Occipital lobe (tissue), 2 donors: Measurements from ENCODE around the gene FGF18. TPM values are rescaled to one million over a fixed set of nuclear protein-coding genes. Genes with fewer than 3 reads are reported as not detected.
"Not testable (repeated sequence)": the region's sequence is repeated elsewhere in the genome, so short reads cannot be mapped to it uniquely, and the experiment has no call there.

Experiments used
- DNase-seq: peaks from one replicate; lab custom pipeline; 2025; lab: John Stamatoyannopoulos, UW
- total RNA-seq: library from RNA; depleted of rRNA; stranded (reverse); fragments of >200 nt; gene quantifications from one replicate; pipeline ENCODE4 v1.2.3, GENCODE V29; 2014

Gene FGF18
- total RNA-seq, 1 donor from 2014 or later = 0.62 TPM

DNA sequence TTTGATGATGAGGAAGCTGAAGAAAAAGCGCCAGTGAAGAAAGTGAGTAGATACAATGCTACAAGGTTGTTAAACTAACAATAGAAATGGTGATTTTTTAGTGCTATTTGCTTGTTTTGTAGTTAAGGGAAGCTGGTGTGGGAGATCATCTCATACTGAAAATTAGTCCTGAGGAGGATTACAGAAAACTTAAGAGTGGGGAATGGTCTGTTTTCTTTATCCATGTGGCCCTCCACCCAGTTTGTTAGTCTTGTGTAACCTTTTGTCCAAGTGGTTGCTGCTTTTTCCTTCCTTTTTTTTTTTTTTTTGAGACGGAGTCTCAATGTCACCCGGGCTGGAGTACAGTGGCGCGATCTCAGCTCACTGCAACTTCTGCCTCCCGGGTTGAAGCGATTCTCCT lies 19.3 kb upstream of the FGF18 start:
- DNase-seq = no peak

DNA sequence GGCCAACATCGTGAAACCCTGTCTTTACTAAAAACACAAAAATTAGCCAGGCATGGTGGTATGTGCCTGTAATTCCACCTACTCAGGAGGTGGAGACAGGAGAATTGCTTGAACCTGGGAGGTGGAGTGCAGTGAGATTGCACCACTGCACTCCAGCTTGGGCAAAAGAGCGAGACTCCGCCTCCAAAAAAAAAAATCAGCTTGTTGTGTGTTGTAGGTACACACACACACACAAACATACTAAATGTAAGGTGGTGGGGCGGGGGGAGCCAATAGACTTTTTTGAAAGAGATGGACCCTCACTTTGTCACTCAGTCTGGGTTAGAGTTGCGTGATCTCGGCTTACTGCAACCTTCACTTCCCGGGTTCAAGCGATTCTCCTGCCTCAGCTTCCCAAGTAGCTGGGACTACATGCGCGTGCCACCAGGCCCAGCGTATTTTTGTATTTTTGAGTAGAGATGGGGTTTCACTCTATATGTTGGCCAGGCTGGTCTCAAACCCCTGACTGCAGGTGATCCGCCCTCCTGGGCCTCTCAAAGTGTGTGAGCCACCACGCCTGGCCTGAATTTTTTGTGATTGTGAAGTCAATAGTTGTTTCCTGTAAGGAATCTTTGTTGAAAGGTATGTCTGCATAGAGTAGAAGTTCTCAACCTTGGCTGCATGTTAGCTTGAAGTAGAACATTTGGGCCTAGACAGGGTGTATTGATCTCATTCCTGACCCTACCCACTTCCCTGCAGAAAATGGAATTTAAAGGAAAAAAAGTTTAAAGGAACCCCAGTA lies 18.1 kb upstream of the FGF18 start:
- no peak for DNase-seq

DNA sequence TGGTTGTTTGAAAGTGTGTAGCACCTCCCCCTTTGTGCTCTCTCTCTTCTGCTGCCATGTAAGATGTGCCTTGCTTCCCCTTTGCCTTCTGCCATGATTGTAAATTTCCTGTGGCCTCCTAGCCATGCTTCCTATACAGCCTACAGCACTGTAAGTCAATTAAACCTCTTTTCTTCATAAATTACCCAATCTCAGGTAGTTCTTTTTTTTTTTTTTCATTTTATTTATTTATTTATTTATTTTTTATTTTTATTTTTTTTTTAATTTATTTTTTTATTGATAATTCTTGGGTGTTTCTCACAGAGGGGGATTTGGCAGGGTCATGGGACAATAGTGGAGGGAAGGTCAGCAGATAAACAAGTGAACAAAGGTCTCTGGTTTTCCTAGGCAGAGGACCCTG lies 16.7 kb upstream of the FGF18 start:
- DNase-seq = not testable (repeated sequence)

DNA sequence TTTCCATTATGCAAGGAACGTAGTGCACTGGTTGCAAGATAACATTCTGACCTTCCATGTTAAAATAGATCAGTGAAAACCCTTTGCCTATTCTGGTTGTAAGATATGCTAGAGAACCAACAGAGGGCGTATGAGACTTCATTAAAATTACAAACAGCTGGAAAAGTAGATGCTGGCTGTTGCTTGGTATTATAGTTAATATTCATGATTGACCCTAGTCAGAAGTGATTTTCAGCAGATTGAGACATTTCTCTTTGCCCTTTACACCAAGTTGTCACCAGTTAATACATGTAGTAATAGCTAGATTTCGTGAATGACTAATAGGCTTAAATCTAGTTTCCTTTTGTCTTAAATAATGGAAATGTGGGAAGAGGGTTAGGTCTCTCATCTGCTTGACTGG lies 13.8 kb upstream of the FGF18 start:
- no peak for DNase-seq

DNA sequence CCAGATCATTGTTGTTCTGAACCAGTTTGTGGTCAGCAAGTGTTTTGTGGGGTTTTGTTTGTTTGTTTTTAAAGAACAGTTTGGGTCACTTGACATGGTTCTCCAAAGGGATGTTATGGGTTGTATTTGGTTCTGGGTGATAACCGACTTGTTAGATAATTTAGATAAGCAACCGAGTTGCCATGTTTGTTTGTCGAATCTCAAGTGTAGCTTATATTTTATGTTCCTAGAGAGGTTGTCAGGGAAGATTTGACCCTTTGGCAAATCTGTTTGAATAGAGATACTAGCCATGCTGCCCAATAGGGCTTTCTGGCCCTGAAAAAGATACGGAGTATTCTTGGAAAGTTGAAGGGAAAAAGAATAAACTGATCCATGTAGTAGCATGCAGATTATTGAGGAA lies 12.2 kb upstream of the FGF18 start:
- no peak for DNase-seq

DNA sequence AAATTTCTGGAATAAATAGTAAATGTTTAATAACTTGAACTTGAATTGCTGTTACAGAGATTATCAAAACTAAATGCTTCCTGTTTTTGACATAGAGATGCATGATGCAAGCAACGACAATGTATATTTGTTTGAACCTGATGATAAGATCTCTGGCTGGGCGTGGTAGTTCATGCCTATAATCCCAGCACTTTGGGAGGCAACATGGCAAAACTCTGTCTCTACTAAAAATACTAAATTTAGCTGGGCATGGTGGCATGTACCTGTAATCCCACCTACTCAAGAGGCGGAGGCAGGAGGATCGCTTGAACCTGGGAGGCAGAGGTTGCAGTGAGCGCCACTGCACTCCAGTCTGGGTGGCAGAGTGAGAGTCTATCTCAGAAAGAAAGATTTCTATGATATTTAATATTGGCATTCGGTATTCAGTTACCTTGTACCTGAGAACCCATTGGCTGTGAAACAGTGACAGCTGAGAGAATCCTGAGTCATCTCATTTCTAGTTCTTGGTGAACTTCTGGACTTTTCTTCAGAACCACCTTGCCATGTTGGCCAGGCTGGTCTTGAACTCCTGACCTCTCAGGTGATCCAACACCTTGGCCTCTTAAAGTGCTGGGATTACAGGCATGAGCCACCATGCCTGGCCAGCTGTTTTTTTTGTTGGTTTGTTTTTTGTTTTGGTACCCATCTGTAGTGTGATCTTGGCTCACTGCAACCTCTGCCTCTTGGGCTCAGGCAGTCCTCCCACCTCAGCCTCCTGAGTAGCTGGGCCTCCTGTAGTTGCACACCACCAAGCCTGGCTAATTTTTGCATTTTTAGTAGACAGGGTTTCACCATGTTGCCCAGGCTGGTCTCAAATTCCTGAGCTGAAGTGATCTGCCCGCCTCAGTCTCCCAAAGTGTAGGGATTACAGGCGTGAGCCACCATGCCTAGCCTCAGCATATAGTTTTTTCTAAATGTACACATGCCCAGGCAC lies 10.0 kb upstream of the FGF18 start:
- DNase-seq = no peak

DNA sequence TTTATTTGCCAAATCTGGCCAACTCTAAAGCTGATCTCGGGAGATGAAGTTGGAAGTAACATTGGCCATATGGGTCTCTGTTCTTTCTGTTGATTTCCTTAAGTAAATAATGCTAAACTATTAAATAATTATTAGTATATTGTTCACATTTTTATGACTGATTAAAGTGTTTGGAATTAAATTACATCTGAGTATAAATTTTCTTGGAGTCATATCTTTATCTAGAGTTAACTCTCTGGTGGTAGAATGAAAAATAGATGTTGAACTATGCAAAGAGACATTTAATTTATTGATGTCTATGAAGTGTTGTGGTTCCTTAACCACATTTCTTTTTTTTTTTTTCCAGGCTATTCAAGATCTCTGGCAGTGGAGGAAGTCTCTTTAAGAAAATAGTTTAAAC lies 9.3 kb upstream of the FGF18 start:
- no peak for DNase-seq

DNA sequence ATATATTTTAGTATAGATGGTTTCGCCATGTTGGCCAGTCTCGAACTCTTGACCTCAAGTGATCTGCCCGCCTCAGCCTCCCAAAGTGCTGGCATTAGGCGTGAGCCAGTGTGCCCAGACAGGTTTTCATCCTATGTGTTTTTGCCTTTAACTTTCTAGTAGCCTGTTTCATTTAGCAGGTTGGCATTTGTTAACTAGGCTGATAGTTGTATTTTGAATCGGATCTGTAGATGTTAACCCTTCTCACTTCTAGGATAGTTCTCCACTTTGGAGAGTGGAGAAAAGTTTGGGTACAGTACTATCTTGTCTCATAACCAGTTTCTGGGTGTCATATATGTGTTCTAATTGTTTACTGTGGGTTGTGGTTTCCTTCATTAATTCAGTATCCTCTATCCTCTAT lies 7.3 kb upstream of the FGF18 start:
- DNase-seq = no peak

DNA sequence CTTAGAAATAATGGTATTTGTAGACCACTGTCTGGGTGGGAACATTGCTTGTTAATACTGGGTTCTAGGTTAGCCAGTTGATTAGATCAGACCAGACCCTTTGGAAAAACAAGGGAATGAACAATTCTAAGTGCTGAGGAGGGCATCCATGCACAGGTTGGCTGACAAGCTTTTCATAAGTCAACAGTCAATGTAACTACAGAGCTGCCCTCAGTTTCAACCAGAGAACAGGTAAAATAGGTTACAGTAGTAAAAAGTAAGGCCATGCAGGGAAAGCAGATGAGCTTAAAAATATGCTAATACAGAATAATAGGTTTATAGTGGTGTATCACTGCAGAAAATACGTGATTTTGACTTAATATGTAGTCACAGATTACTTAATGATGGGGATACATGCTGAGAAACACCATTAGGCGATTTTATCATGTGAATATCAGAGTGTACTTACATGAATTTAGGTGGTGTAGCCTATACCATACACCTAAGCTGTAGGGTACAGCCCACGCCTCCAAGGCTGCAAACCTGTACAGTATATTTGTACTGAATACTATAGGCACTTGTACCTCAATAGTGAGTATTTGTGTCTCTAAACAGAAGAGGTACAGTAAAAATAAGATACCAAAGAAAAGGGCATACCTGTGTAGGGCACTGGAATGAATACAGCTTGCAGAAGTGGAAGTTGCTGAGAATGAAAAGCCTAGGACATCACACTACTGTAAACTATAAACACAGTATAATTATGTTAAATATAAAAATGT lies 6.1 kb upstream of the FGF18 start:
- DNase-seq = no peak

DNA sequence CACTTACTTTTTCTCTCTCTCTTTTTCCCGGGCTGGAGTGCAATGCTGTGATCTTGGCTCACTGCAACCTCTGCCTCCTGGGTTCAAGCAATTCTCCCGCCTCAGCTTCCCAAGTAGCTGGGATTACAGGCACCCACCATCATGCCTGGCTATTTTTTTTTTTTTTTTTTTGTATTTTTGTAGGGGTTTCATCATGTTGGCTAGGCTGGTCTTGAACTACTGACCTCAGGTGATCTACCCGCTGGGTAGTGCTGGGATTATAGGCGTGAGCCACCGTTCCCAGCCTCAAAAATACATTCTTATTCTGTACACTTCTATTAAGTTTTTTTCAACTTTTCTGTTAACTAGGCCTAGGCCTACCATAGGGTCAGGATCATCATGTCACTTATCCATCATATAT lies 5.5 kb upstream of the FGF18 start:
- DNase-seq = not testable (repeated sequence)

DNA sequence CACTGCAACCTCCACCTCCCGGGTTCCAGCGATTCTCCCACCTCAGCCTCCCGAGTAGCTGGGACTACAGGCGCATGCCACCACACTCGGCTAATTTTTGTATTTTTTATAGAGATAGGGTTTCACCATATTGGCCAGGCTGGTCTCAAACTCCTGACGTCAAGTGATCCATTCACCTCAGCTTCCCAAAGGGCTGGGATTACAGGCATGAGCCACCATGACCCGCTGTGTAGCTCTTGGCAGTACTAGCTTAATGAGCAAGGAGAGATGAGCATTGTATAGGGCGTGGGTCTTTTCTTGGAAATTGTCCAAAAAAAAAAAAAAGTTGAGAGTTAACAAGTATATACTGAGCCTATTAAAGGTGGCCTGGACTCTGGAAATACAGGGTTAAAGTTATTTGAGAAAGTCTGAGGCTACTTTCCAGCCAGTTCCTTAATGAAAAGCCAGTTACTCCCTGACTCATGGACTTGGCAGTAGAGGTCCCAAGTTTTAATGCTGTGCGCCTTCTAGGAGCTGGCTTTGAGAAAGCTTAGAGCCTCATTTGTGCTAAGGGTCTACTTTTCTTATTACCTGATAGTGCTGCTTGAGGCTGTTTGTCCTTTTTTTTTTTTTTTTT lies 4.2 kb upstream of the FGF18 start:
- DNase-seq = no peak

DNA sequence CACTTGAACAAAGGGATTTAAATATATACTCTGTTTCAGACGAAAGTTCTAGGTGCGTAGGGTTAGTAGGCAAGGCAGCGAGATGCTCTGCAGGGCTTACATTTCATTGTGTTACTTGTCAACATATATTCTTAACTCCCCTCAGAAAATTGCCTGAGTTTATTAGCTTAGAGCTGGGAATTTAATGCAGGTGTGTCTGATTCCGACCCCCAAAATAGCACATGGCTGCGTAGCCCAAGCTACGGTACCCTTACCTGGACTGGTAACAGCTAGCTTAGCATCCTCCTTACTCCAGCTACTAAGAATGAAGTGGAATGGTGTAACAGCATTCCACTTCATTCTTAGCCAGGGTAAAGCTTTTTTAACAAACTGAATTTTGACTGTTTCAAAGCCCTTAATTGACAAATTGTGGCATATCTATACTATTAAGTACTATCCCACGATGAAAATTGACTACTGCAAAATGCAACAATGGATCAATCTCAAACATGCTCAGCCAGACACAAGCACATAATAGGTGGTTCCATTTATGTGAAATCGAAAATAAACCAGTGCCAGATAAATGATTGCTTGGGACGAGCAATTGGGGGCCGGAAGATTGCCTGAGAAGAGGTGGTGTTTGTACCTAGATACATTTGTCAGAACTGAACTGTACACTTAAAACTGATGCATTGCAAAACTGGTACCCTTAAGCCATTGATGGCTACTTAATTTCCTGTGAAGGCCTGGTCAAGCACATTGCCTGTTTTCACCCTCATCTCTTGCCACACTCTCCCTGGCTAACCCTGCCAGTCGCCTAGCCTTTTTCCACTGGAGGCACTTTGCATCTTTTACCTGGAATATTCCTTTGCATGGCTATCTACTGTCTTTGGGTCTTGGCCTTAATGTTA lies 3.0 kb upstream of the FGF18 start:
- DNase-seq = no peak

DNA sequence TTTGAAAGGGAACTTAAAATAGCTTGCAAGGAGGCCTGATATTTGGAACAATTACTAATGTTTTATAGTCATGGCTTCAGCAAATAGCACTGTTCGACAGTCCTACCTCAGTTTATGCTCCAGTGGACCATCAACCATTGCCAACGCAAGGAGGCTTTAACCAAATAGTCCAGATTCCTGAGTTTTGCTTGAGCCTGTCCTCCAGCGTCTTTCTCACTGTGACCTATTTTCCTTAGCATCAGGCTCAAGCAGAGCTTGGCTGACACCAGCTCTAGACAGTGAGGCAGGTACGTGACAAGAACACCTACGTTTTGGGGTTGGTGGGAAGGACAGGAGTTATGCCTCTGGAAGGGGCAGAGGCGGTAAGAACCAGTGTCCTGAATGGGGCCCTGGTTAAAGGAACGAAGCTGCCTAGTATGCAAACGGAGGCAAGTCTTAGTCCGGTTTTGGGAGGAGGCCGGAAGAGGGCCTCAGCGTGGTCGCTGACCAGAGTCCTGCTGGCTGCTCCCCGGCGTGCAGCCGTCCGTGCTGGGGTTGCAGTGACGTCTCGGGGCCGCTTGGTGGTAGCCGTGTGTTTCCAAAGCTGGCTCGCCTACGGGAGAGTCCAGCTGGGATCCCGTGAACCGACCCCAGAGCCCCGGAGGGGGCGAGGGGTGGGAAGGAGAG lies 998 bp upstream of the FGF18 start:
- DNase-seq = peak; percentile 70

DNA sequence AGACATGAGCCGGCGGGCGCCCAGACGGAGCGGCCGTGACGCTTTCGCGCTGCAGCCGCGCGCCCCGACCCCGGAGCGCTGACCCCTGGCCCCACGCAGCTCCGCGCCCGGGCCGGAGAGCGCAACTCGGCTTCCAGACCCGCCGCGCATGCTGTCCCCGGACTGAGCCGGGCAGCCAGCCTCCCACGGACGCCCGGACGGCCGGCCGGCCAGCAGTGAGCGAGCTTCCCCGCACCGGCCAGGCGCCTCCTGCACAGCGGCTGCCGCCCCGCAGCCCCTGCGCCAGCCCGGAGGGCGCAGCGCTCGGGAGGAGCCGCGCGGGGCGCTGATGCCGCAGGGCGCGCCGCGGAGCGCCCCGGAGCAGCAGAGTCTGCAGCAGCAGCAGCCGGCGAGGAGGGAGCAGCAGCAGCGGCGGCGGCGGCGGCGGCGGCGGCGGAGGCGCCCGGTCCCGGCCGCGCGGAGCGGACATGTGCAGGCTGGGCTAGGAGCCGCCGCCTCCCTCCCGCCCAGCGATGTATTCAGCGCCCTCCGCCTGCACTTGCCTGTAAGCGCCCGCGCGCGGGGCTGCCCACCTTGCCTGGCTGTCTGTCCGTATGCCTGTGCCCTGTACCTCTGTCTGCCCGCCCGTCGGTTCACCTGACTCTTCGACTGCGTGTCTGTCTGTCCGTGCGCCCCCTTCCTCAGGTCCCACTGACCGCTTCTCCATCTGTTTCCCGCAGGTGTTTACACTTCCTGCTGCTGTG lies 412 bp downstream of the FGF18 start:
- DNase-seq = no peak

DNA sequence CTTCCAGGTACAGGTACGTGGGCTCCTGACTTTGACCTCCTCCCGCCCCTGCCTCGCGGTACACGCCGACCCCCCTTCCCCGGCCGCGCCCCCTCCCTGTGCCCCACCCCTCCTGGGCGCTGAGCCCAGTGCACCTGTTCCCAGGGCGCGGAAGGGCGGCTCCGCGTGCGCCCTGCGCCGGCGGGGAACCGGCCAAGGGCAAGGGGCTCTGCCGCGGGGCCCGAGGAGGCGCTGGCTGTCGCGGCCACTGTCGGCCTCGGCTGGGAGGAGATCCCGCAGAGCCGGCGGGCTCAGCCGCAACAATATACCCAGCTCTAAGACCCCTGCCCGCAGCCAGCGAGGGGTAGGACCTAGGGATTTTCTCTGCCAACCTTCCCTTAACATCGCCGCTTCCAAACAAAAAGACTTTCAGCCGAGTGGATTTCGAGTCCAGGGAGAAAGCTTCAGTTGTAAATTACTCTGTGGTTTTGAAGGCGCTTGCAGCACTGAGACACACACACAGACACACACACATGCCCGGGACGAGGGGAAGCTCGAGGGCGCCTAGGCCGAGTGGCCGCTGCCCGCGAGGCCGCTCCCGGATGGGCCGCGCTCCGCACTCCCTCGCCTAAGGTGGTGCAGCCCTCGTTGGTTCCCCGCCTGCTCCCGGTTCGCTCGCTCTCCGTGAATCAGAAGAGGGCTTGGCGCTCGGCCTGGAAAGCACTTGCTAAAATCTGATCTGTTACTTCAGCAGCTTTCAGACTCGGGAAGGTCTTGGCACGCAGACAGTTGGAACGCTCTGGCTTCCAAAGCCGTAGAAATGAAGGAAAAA lies 1.2 kb downstream of the FGF18 start:
- DNase-seq = peak; percentile 62

DNA sequence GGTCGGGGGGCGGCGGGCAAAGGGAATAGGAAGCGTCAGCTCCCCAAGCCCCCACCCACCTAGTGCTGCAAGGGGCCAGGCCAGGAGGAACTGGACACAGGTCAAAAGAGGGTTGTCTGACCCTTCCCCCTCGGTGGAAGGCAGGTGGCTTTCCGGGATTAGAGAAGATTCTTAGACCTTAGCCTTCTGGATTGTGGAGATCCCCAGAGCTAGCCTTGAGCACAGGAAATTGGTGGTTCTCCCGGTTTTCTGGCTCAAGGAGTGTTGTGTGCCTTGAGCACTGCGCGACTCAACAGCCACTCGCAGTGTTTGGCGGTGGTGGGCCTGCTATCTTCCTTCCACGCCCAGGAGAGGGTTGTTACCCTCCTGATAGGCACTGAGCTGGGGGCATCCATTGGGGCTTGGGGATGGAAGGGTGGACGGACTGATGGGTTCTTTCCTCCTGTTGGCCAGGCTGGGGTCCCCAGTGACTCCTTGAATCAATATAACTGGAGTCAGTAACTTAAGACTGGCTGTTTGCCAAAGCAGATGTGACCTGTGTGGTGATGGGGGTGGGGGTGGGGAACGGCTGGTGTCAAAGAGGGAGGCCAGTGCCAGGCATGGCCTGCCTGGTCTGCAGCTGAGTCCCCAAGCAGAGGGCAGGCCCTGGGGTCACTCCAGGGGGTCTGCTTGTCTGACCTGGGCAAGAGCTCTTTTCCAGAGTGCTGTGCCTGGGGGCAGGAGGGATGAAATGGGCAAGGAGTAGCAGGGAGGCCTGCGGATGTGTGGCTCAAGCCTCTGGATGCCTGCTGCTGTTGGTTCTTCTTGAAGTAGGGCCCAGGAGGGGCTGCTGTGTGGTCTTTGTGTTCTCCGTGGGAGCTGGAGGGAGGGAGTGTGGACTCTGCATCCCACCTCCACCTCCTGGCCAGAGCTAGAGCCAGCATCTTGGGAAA lies 2.1 kb downstream of the FGF18 start:
- no peak for DNase-seq

DNA sequence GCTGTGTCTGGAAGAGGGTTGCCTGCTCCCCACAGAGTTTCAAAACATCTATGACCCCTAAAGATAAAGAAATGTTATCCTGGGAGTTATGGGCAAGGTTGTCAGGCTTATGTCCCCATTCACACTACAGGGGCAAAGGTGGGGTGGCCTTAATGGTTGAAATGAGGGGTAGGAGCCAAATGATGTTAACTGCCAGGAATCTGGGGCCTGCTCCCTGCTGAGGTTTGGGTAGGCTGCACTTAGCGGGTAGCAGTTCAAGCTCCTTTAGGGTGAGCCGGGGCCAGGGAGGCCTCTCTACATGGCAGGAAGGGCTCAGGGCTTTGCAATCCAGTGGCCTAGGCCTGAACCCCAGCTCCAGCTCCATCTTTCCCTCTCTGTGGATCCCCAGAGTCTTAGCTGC lies 3.0 kb downstream of the FGF18 start:
- no peak for DNase-seq
